Measurements from ENCODE around the gene RIC8B. TPM values are rescaled to one million over a fixed set of nuclear protein-coding genes. Genes with fewer than 3 reads are reported as not detected.

RIC8B gene
- total and polyA plus RNA-seq, 8 donors, result 2.2 to 71.0 (median 5.6) TPM

- Histone ChIP-seq H3K4me1 (peaks cover 0 to 4% (median 2%) of the 10 kb centered on the region in 4 donors), H3K9me3 (no peaks in the 10 kb centered on the region), H3K36me3 (peaks cover 3 to 20% (median 16%) of the 10 kb centered on the region in 4 donors), H3K4me3 (no peak overlapping the region), H3K27me3 (no peaks in the 10 kb centered on the region), H3K27ac (no peak overlapping the region)
- no peak for TF ChIP-seq POLR2A (IDR thresholded peaks at IDR 0.05)
- TF ChIP-seq EP300 (IDR thresholded peaks at IDR 0.05), result no peak
- TF ChIP-seq CTCF (IDR thresholded peaks at IDR 0.05), result no peak
- no peak for TF ChIP-seq POLR2AphosphoS5 (IDR thresholded peaks at IDR 0.05)
- intact Hi-C loops (cut with DNase I; ENCODE audit: low total_unique reads), result no loop called here
- WGBS, 5 donors, result 95 to 99% (median 96%) methylated on average over 3 of the region's 3 CpGs
- DNase-seq, result no peak
Measured at GRCh38 chr12:106861984-106862916, 87.8 kb downstream of the RIC8B start.

- Histone ChIP-seq H3K4me1 (peaks cover 0 to 4% (median 2%) of the 10 kb centered on the region in 4 donors), H3K27ac (no peak overlapping the region), H3K4me3 (no peak overlapping the region), H3K27me3 (no peaks in the 10 kb centered on the region), H3K9me3 (no peaks in the 10 kb centered on the region), H3K36me3 (peaks cover 3 to 20% (median 16%) of the 10 kb centered on the region in 4 donors)
- no peak for DNase-seq
- TF ChIP-seq EP300 (IDR thresholded peaks at IDR 0.05) (no peak), POLR2A (IDR thresholded peaks at IDR 0.05) (no peak), POLR2AphosphoS5 (IDR thresholded peaks at IDR 0.05) (no peak), CTCF (IDR thresholded peaks at IDR 0.05) (no peak)
- 54 to 76% (median 63%) methylated on average over 1 of the region's 1 CpG for whole genome bisulfite sequencing, 5 donors
- intact Hi-C loops (cut with DNase I; ENCODE audit: low total_unique reads), result no loop called here
Measured at GRCh38 chr12:106863189-106863588, 88.7 kb downstream of the RIC8B start.

GRCh38 chr12:106865683-106866082, 91.2 kb downstream of the RIC8B start:
- DNase-seq, result no peak
- WGBS, 5 donors, result 81 to 89% (median 88%) methylated on average over 3 of the region's 3 CpGs
- intact Hi-C loops (cut with DNase I; ENCODE audit: low total_unique reads), result no loop called here

More at GRCh38 chr12:106865683-106866082, 91.2 kb downstream of the RIC8B start:
- no peaks in the 10 kb centered on the region for H3K27me3 ChIP-seq
- no peak overlapping the region for H3K27ac ChIP-seq
- H3K4me1 ChIP-seq, result peaks cover 0 to 4% (median 2%) of the 10 kb centered on the region in 4 donors
- peaks cover 0 to 7% (median 7%) of the 10 kb centered on the region in 4 donors for H3K36me3 ChIP-seq
- no peak overlapping the region for H3K4me3 ChIP-seq
- no peaks in the 10 kb centered on the region for H3K9me3 ChIP-seq
- no peak for TF ChIP-seq POLR2AphosphoS5 (IDR thresholded peaks at IDR 0.05)
- TF ChIP-seq POLR2A (IDR thresholded peaks at IDR 0.05), result no peak
- TF ChIP-seq EP300 (IDR thresholded peaks at IDR 0.05), result no peak
- no peak for TF ChIP-seq CTCF (IDR thresholded peaks at IDR 0.05)
